GM12878 (cell line): ENCODE results near the gene UFSP2. TPM values are rescaled to one million over a fixed set of nuclear protein-coding genes. Genes with fewer than 3 reads are reported as not detected.

Experiments used
- ASH2L ChIP-seq: fragments of 300-600, 200-600 bp; sonication (generic); IDR thresholded peaks from 2 replicates; pipeline ENCODE4 v1.6.1; 2017; ENCODE audit warnings: low read depth, mild to moderate bottlenecking, borderline replicate concordance
- BACH1 ChIP-seq: fragments of 450-650 bp; IDR thresholded peaks from 2 replicates; pipeline ENCODE4 v1.6.1; 2017; ENCODE audit warnings: mild to moderate bottlenecking, borderline replicate concordance
- HDGF ChIP-seq: fragments of 450-650 bp; IDR thresholded peaks from 2 replicates; pipeline ENCODE4 v1.6.1; 2016; ENCODE audit warnings: antibody characterized with exemption
- PML ChIP-seq: IDR thresholded peaks from 2 replicates; pipeline ENCODE4 v1.6.1; 2012; ENCODE audit warnings: low read length, inconsistent platforms
- STAT3 ChIP-seq: IDR thresholded peaks from 2 replicates; pipeline ENCODE4 v1.6.1; 2011; ENCODE audit warnings: low read depth, low read length, improper control_type of control experiment
- polyA plus RNA-seq, 11 experiments: library from polyadenylated mRNA; depleted of rRNA in 4 of 11; unstranded in 6 of 11; stranded (reverse) in 5 of 11; fragments of >200 nt; fragmentation: Nextera tagmentation in 4 of 11; fragmentation: Illumina TruSeq in 1 of 11; extraction: Ambion mirVana in 4 of 11; extraction: Trizol in 1 of 11; gene quantifications; 1 replicate in 1 of 11; 2 replicates in 10 of 11; pipeline versions ENCODE4 v1.2.1 to v1.2.3, GENCODE V29; 2011 to 2016; ENCODE audit warnings: inconsistent platforms in 2 of 11, missing spikeins in 2 of 11, low read depth in 1 of 11
- small RNA-seq: library from RNA; depleted of rRNA; stranded (forward); fragments of <200 nt; gene quantifications from one replicate; pipeline ENCODE3, GENCODE V24; 2014
- total RNA-seq, 4 experiments: library from RNA; depleted of rRNA in 3 of 4; stranded (reverse); fragments of >200 nt in 3 of 4; fragmentation: Illumina TruSeq in 1 of 4; extraction: Trizol in 1 of 4; gene quantifications; 2 replicates each; pipeline versions ENCODE4 v1.2.1 to v1.2.3, GENCODE V29; 2013 to 2021
- TF ChIP-seq, protein P1 (sequence below): fragments of 450-650 bp; formaldehyde crosslinking; IDR thresholded peaks from 2 replicates; pipeline ENCODE4 v1.5.0; 2022; ENCODE audit warnings: mild to moderate bottlenecking, missing genetic modification characterization
- TF ChIP-seq, protein P2 (sequence below): IDR thresholded peaks from 2 replicates; pipeline ENCODE4 v1.6.1; 2011; ENCODE audit warnings: borderline replicate concordance, low read depth, mild to moderate bottlenecking, moderate library complexity, low read length; ENCODE audit not compliant: insufficient read depth, poor library complexity, severe bottlenecking
- TF ChIP-seq, protein P3 (sequence below): fragments of 450-650 bp; IDR thresholded peaks from 2 replicates; pipeline ENCODE4 v1.6.1; 2014; ENCODE audit warnings: mild to moderate bottlenecking

Gene UFSP2
- total and polyA plus RNA-seq, 10 of the 15 experiments (the other 5 are each of a cell fraction or from before 2014, with no cell fraction given): 25.4 to 53.1 (median 37.7) TPM

DNA sequence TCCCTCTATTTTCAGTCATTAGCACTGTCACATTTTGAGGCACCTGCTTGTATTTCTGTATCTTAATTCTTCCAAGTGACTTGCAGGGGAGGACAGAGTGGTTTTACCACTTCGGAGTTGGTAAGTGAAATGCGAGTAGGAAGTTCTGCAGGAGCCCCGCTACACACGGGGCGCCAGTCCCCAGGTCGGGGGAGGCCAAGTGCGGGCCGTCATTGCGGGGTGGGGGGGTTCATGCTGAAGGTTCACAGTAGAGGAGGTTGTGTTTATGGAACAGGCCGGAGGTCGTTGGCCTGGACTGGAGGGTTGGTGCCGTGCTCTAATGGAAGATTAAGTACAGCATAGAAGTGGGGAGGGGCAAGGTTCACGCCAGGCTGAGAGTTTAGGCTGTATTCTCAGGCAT is 74.1 kb downstream of the UFSP2 start (continued):
- TF ChIP-seq, protein P1, sequence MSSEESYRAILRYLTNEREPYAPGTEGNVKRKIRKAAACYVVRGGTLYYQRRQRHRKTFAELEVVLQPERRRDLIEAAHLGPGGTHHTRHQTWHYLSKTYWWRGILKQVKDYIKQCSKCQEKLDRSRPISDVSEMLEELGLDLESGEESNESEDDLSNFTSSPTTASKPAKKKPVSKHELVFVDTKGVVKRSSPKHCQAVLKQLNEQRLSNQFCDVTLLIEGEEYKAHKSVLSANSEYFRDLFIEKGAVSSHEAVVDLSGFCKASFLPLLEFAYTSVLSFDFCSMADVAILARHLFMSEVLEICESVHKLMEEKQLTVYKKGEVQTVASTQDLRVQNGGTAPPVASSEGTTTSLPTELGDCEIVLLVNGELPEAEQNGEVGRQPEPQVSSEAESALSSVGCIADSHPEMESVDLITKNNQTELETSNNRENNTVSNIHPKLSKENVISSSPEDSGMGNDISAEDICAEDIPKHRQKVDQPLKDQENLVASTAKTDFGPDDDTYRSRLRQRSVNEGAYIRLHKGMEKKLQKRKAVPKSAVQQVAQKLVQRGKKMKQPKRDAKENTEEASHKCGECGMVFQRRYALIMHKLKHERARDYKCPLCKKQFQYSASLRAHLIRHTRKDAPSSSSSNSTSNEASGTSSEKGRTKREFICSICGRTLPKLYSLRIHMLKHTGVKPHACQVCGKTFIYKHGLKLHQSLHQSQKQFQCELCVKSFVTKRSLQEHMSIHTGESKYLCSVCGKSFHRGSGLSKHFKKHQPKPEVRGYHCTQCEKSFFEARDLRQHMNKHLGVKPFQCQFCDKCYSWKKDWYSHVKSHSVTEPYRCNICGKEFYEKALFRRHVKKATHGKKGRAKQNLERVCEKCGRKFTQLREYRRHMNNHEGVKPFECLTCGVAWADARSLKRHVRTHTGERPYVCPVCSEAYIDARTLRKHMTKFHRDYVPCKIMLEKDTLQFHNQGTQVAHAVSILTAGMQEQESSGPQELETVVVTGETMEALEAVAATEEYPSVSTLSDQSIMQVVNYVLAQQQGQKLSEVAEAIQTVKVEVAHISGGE (CRISPR knock-in tag): no peak
- TF ChIP-seq, protein P2, sequence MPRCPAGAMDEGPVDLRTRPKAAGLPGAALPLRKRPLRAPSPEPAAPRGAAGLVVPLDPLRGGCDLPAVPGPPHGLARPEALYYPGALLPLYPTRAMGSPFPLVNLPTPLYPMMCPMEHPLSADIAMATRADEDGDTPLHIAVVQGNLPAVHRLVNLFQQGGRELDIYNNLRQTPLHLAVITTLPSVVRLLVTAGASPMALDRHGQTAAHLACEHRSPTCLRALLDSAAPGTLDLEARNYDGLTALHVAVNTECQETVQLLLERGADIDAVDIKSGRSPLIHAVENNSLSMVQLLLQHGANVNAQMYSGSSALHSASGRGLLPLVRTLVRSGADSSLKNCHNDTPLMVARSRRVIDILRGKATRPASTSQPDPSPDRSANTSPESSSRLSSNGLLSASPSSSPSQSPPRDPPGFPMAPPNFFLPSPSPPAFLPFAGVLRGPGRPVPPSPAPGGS: no peak
- TF ChIP-seq, protein P3, sequence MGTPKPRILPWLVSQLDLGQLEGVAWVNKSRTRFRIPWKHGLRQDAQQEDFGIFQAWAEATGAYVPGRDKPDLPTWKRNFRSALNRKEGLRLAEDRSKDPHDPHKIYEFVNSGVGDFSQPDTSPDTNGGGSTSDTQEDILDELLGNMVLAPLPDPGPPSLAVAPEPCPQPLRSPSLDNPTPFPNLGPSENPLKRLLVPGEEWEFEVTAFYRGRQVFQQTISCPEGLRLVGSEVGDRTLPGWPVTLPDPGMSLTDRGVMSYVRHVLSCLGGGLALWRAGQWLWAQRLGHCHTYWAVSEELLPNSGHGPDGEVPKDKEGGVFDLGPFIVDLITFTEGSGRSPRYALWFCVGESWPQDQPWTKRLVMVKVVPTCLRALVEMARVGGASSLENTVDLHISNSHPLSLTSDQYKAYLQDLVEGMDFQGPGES: no peak
- TF ChIP-seq HDGF: no peak
- no peak for TF ChIP-seq ASH2L
- no peak for TF ChIP-seq PML
- TF ChIP-seq STAT3: no peak
- TF ChIP-seq BACH1: no peak
- TF ChIP-seq, all 136 proteins: peak for 0

Small RNA genes lying within 50 kb of the gene (small RNA-seq; reads per million reads assigned to genes)
- not detected for gene RF00019

Other genes starting within 250 kb of the UFSP2 start
- 27.2 and 34.2 TPM in 2 replicates for gene CFAP97, start 222.0 kb downstream of the UFSP2 start, total RNA-seq (2014; rRNA removed)
- gene CFAP97, start 222.0 kb downstream of the UFSP2 start, total RNA-seq (2014; rRNA removed; fragmentation: Illumina TruSeq; extraction: Trizol): 62.7 TPM in 2 replicates
- gene CFAP97, start 222.0 kb downstream of the UFSP2 start, total RNA-seq (2021): 49.1 and 50.4 TPM in 2 replicates
- gene CFAP97, start 222.0 kb downstream of the UFSP2 start, polyA plus RNA-seq (2011; rRNA removed): 29.9 and 43.1 TPM in 2 replicates
- 48.9 and 64.2 TPM in 2 replicates for gene CFAP97, start 222.0 kb downstream of the UFSP2 start, polyA plus RNA-seq (2014; fragmentation: Illumina TruSeq; extraction: Trizol)
- gene CFAP97, start 222.0 kb downstream of the UFSP2 start, polyA plus RNA-seq (2014; fragmentation: Nextera tagmentation; extraction: Ambion mirVana): 10 to 100 TPM; 27.2 to 47.5 TPM
- 21.7 and 26.4 TPM in 2 replicates for gene CFAP97, start 222.0 kb downstream of the UFSP2 start, polyA plus RNA-seq (2014; rRNA removed)
- 10 to 100 TPM; 48.5 to 50.8 TPM for gene CFAP97, start 222.0 kb downstream of the UFSP2 start, polyA plus RNA-seq (2016; fragmentation: Nextera tagmentation; extraction: Ambion mirVana)
- 82.0 and 107 TPM in 2 replicates for gene SNX25, start 216.4 kb downstream of the UFSP2 start, total RNA-seq (2014; rRNA removed)
- gene SNX25, start 216.4 kb downstream of the UFSP2 start, total RNA-seq (2014; rRNA removed; fragmentation: Illumina TruSeq; extraction: Trizol): 115 and 117 TPM in 2 replicates
- gene SNX25, start 216.4 kb downstream of the UFSP2 start, total RNA-seq (2021): 106 and 108 TPM in 2 replicates
- gene SNX25, start 216.4 kb downstream of the UFSP2 start, polyA plus RNA-seq (2011; rRNA removed): 66.6 and 90.3 TPM in 2 replicates
- gene SNX25, start 216.4 kb downstream of the UFSP2 start, polyA plus RNA-seq (2014; fragmentation: Illumina TruSeq; extraction: Trizol): 93.0 and 116 TPM in 2 replicates
- gene SNX25, start 216.4 kb downstream of the UFSP2 start, polyA plus RNA-seq (2014; fragmentation: Nextera tagmentation; extraction: Ambion mirVana): 10 to 100 TPM; 19.6 to 27.8 TPM
- gene SNX25, start 216.4 kb downstream of the UFSP2 start, polyA plus RNA-seq (2014; rRNA removed): 49.6 and 59.1 TPM in 2 replicates
- gene SNX25, start 216.4 kb downstream of the UFSP2 start, polyA plus RNA-seq (2016; fragmentation: Nextera tagmentation; extraction: Ambion mirVana): 10 to 100 TPM; 11.2 to 47.1 TPM
- gene LRP2BP, start 30.0 kb downstream of the UFSP2 start, total RNA-seq (2014; rRNA removed): 0.82 and 0.85 TPM in 2 replicates
- gene LRP2BP, start 30.0 kb downstream of the UFSP2 start, total RNA-seq (2014; rRNA removed; fragmentation: Illumina TruSeq; extraction: Trizol): 0.55 and 0.81 TPM in 2 replicates
- gene LRP2BP, start 30.0 kb downstream of the UFSP2 start, total RNA-seq (2021): 0.48 and 0.62 TPM in 2 replicates
- gene LRP2BP, start 30.0 kb downstream of the UFSP2 start, polyA plus RNA-seq (2011; rRNA removed): 1.2 and 2.3 TPM in 2 replicates
- 0.16 and 0.29 TPM in 2 replicates for gene LRP2BP, start 30.0 kb downstream of the UFSP2 start, polyA plus RNA-seq (2014; fragmentation: Illumina TruSeq; extraction: Trizol)
- 1 to 10 TPM; 1.5 to 2.3 TPM for gene LRP2BP, start 30.0 kb downstream of the UFSP2 start, polyA plus RNA-seq (2014; fragmentation: Nextera tagmentation; extraction: Ambion mirVana)
- 0.27 and 0.39 TPM in 2 replicates for gene LRP2BP, start 30.0 kb downstream of the UFSP2 start, polyA plus RNA-seq (2014; rRNA removed)
- gene LRP2BP, start 30.0 kb downstream of the UFSP2 start, polyA plus RNA-seq (2016; fragmentation: Nextera tagmentation; extraction: Ambion mirVana): 1 to 10 TPM; 4.5 to 5.2 TPM
- gene ANKRD37, start 29.1 kb downstream of the UFSP2 start, total RNA-seq (2014; rRNA removed): 21.0 and 26.8 TPM in 2 replicates
- gene ANKRD37, start 29.1 kb downstream of the UFSP2 start, total RNA-seq (2014; rRNA removed; fragmentation: Illumina TruSeq; extraction: Trizol): 11.4 and 13.4 TPM in 2 replicates
- gene ANKRD37, start 29.1 kb downstream of the UFSP2 start, total RNA-seq (2021): 18.6 and 19.9 TPM in 2 replicates
- gene ANKRD37, start 29.1 kb downstream of the UFSP2 start, polyA plus RNA-seq (2011; rRNA removed): 67.9 and 80.1 TPM in 2 replicates
- 9.9 and 10.6 TPM in 2 replicates for gene ANKRD37, start 29.1 kb downstream of the UFSP2 start, polyA plus RNA-seq (2014; fragmentation: Illumina TruSeq; extraction: Trizol)
- 10 to 100 TPM; 24.1 to 24.2 TPM for gene ANKRD37, start 29.1 kb downstream of the UFSP2 start, polyA plus RNA-seq (2014; fragmentation: Nextera tagmentation; extraction: Ambion mirVana)
- gene ANKRD37, start 29.1 kb downstream of the UFSP2 start, polyA plus RNA-seq (2014; rRNA removed): 23.5 and 32.2 TPM in 2 replicates
- 10 to 100 TPM; 52.1 to 57.3 TPM for gene ANKRD37, start 29.1 kb downstream of the UFSP2 start, polyA plus RNA-seq (2016; fragmentation: Nextera tagmentation; extraction: Ambion mirVana)
- gene CCDC110, start 45.8 kb upstream of the UFSP2 start, total RNA-seq (2014; rRNA removed): 0.85 and 1.4 TPM in 2 replicates
- gene CCDC110, start 45.8 kb upstream of the UFSP2 start, total RNA-seq (2014; rRNA removed; fragmentation: Illumina TruSeq; extraction: Trizol): 2.3 TPM in 2 replicates
- 1.3 and 1.5 TPM in 2 replicates for gene CCDC110, start 45.8 kb upstream of the UFSP2 start, total RNA-seq (2021)
- 0.35 TPM in 1 of 2 replicates, not detected in the other for gene CCDC110, start 45.8 kb upstream of the UFSP2 start, polyA plus RNA-seq (2011; rRNA removed)
- gene CCDC110, start 45.8 kb upstream of the UFSP2 start, polyA plus RNA-seq (2014; fragmentation: Illumina TruSeq; extraction: Trizol): 1.3 and 2.1 TPM in 2 replicates
- 1 to 10 TPM; 1.2 to 2.1 TPM for gene CCDC110, start 45.8 kb upstream of the UFSP2 start, polyA plus RNA-seq (2014; fragmentation: Nextera tagmentation; extraction: Ambion mirVana)
- 0.85 and 0.89 TPM in 2 replicates for gene CCDC110, start 45.8 kb upstream of the UFSP2 start, polyA plus RNA-seq (2014; rRNA removed)
- gene CCDC110, start 45.8 kb upstream of the UFSP2 start, polyA plus RNA-seq (2016; fragmentation: Nextera tagmentation; extraction: Ambion mirVana): 1 to 10 TPM; 2.4 to 3.1 TPM
- gene PDLIM3, start 109.5 kb upstream of the UFSP2 start, total RNA-seq (2014; rRNA removed): not detected in 2 replicates
- not detected in 2 replicates for gene PDLIM3, start 109.5 kb upstream of the UFSP2 start, total RNA-seq (2014; rRNA removed; fragmentation: Illumina TruSeq; extraction: Trizol)
- gene PDLIM3, start 109.5 kb upstream of the UFSP2 start, total RNA-seq (2021): not detected in 2 replicates
- 0.08 and 0.10 TPM in 2 replicates for gene PDLIM3, start 109.5 kb upstream of the UFSP2 start, polyA plus RNA-seq (2011; rRNA removed)
- not detected in 2 replicates for gene PDLIM3, start 109.5 kb upstream of the UFSP2 start, polyA plus RNA-seq (2014; fragmentation: Illumina TruSeq; extraction: Trizol)
- under 1 TPM in 1 of 2 experiments, not detected in 1; 0.04 TPM for gene PDLIM3, start 109.5 kb upstream of the UFSP2 start, polyA plus RNA-seq (2014; fragmentation: Nextera tagmentation; extraction: Ambion mirVana)
- not detected in 2 replicates for gene PDLIM3, start 109.5 kb upstream of the UFSP2 start, polyA plus RNA-seq (2014; rRNA removed)
- gene PDLIM3, start 109.5 kb upstream of the UFSP2 start, polyA plus RNA-seq (2016; fragmentation: Nextera tagmentation; extraction: Ambion mirVana): under 1 TPM in 1 of 2 experiments, not detected in 1; 0.43 TPM